ENCODE measurements around the gene STAM. TPM values are rescaled to one million over a fixed set of nuclear protein-coding genes. Genes with fewer than 3 reads are reported as not detected.
"Not testable (repeated sequence)": the region's sequence is repeated elsewhere in the genome, so short reads cannot be mapped to it uniquely, and the experiment has no call there.

Gene STAM
- total RNA-seq, 1 donor from 2014 or later, result 23.3 TPM

- H3K4me3 Mint-ChIP-seq, result no peak overlapping the region
- no peaks in the 10 kb centered on the region for H3K9me3 Mint-ChIP-seq
- no peaks in the 10 kb centered on the region for H3K27me3 Mint-ChIP-seq (ENCODE audit: insufficient read depth)
- H3K27ac Mint-ChIP-seq, result no peak overlapping the region
- no peak for DNase-seq (ENCODE audit: low spot score)
- intact Hi-C loops (cut with micrococcal nuclease), result loop anchor here (5.0 kb wide), 1 partner anchor 72 kb away; the partner anchor contains the start of gene HACD1
- H3K36me3 Mint-ChIP-seq (ENCODE audit: low read depth), result peaks cover 27% of the 10 kb centered on the region
- H3K4me1 Mint-ChIP-seq (ENCODE audit: low read depth), result peaks cover 13% of the 10 kb centered on the region
Observed at GRCh38 chr10:17689137-17689536, 45.2 kb downstream of the STAM start.

DNA sequence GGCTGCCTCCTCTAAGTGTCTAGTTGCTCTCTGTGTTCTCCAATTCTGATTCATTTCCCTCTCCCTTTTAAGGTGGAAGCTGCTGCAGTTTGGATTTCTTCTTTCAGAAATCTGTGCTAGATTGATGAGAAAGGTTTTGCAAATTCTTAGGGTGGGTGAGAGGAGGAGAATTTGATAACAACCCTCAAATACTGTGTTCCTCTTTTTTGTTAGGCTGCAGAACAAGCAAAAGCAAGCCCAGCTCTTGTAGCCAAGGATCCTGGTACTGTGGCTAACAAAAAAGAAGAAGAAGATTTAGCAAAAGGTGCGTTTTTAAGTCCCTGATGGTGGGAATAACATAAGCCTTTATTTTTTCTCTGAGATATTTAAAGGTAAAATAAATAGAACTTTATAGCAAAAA, 49.1 kb downstream of the STAM start:
- H3K4me1 Mint-ChIP-seq (ENCODE audit: low read depth), result peaks cover 5% of the 10 kb centered on the region
- intact Hi-C loops (cut with micrococcal nuclease), result no loop called here

GRCh38 chr10:17698696-17699095, 54.7 kb downstream of the STAM start:
- DNase-seq (ENCODE audit: low spot score), result no peak
- no peaks in the 10 kb centered on the region for H3K27me3 Mint-ChIP-seq (ENCODE audit: insufficient read depth)
- no peak overlapping the region for H3K27ac Mint-ChIP-seq
- intact Hi-C loops (cut with micrococcal nuclease), result no loop called here
- H3K9me3 Mint-ChIP-seq, result no peaks in the 10 kb centered on the region
- H3K36me3 Mint-ChIP-seq (ENCODE audit: low read depth), result peaks cover 23% of the 10 kb centered on the region
- no peaks in the 10 kb centered on the region for H3K4me1 Mint-ChIP-seq (ENCODE audit: low read depth)
- H3K4me3 Mint-ChIP-seq, result no peak overlapping the region

More for the DNA sequence above, 49.1 kb downstream of the STAM start:
- no peak for DNase-seq (ENCODE audit: low spot score)
- peaks cover 34% of the 10 kb centered on the region for H3K36me3 Mint-ChIP-seq (ENCODE audit: low read depth)
- H3K27me3 Mint-ChIP-seq (ENCODE audit: insufficient read depth), result no peaks in the 10 kb centered on the region
- no peaks in the 10 kb centered on the region for H3K9me3 Mint-ChIP-seq
- no peak overlapping the region for H3K4me3 Mint-ChIP-seq
- peak overlapping the region; percentile 2 for H3K27ac Mint-ChIP-seq

DNA sequence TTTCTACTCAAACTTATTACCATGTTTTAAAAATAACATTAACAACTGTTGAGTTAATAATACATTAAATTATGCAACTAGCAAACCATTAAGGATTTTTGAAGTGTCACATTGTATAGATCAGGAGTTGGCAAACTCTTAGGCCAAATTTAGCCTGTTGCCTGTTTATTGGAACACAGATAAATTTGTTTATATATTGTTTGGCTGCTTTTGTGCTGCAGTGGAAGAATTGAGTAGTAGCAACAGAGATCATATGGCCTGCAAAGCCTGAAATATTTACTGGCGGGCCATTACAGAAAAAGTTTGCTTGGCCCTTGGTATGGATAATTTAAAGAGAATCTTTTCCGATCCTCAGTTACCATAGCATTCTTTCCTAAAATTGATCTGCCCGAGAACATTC, 57.4 kb downstream of the STAM start:
- H3K4me1 Mint-ChIP-seq (ENCODE audit: low read depth), result no peaks in the 10 kb centered on the region
- intact Hi-C loops (cut with micrococcal nuclease), result no loop called here
- H3K27ac Mint-ChIP-seq, result no peak overlapping the region
- H3K36me3 Mint-ChIP-seq (ENCODE audit: low read depth), result peaks cover 15% of the 10 kb centered on the region
- no peaks in the 10 kb centered on the region for H3K27me3 Mint-ChIP-seq (ENCODE audit: insufficient read depth)
- DNase-seq (ENCODE audit: low spot score), result no peak
- no peak overlapping the region for H3K4me3 Mint-ChIP-seq
- H3K9me3 Mint-ChIP-seq, result no peaks in the 10 kb centered on the region

GRCh38 chr10:17703706-17704105, 59.8 kb downstream of the STAM start:
- DNase-seq (ENCODE audit: low spot score), result no peak
- peaks cover 9% of the 10 kb centered on the region for H3K36me3 Mint-ChIP-seq (ENCODE audit: low read depth)
- intact Hi-C loops (cut with micrococcal nuclease), result no loop called here
- no peak overlapping the region for H3K27ac Mint-ChIP-seq
- H3K9me3 Mint-ChIP-seq, result no peaks in the 10 kb centered on the region
- H3K4me3 Mint-ChIP-seq, result no peak overlapping the region
- H3K27me3 Mint-ChIP-seq (ENCODE audit: insufficient read depth), result no peaks in the 10 kb centered on the region
- no peaks in the 10 kb centered on the region for H3K4me1 Mint-ChIP-seq (ENCODE audit: low read depth)

DNA sequence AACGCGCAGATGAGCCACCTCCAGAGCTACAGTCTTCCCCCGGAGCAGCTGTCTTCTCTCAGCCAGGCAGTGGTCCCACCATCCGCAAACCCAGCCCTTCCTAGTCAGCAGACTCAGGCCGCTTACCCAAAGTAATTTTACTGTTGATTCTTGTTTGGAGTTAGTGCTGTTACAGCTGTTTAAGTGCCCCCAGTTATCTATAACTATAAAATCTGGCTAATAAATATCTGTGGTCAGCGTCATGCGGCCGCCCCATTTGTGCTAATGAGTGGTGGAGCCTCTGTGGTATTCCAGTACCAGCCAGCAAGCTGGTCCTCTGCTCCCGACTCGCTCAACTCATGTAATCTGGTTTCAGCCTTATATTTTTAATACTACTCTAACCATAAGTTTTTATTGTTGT, 64.9 kb downstream of the STAM start:
- Mint-ChIP-seq H3K4me3 (no peak overlapping the region), H3K27me3 (ENCODE audit: insufficient read depth) (no peaks in the 10 kb centered on the region), H3K4me1 (ENCODE audit: low read depth) (no peaks in the 10 kb centered on the region), H3K9me3 (no peaks in the 10 kb centered on the region), H3K27ac (no peak overlapping the region), H3K36me3 (ENCODE audit: low read depth) (peaks cover 15% of the 10 kb centered on the region)
- intact Hi-C loops (cut with micrococcal nuclease), result no loop called here
- DNase-seq (ENCODE audit: low spot score), result no peak

DNA sequence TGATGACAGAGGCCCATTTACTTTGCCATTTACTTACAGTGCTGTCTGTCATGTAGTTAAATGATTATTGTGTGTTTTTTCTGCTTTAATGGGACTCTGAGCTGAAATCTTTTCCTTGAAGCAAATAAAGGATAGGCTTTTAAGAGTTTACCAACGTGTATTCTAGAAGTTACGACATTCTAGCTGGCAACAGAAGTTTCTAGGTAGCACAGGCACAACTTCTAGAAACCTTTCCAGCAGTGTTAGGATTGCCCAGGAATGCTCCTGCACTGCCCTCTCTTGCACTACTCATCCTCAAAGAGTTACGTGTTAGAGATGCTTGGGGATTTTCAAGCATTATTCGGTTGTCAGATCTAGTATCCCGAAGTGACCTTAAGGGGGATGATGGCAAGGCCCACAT, 65.5 kb downstream of the STAM start:
- Mint-ChIP-seq H3K36me3 (ENCODE audit: low read depth) (peaks cover 21% of the 10 kb centered on the region), H3K9me3 (no peaks in the 10 kb centered on the region), H3K27me3 (ENCODE audit: insufficient read depth) (no peaks in the 10 kb centered on the region), H3K4me1 (ENCODE audit: low read depth) (no peaks in the 10 kb centered on the region), H3K4me3 (no peak overlapping the region), H3K27ac (no peak overlapping the region)
- no peak for DNase-seq (ENCODE audit: low spot score)
- intact Hi-C loops (cut with micrococcal nuclease), result no loop called here

DNA sequence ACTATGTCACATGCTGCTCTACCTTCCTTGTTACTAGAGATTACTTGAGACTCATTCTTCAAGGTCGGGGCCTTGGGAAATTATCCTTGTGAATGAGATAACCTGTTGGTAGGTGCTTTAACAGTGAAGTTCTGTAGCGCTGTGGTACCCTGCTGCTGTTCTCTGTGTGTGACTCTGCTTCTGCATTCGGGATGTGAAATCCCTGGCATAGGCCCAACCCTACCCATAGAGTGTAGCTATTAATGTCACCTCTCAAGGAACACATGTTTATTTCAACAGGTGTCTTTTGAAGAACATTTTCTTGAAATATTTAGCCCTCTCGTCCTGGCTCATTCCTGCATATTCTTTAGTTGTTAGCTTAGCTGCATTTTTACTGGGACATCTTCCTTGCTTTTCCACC, 66.2 kb downstream of the STAM start:
- Mint-ChIP-seq H3K27ac (no peak overlapping the region), H3K27me3 (ENCODE audit: insufficient read depth) (no peaks in the 10 kb centered on the region), H3K4me1 (ENCODE audit: low read depth) (no peaks in the 10 kb centered on the region), H3K36me3 (ENCODE audit: low read depth) (peaks cover 24% of the 10 kb centered on the region), H3K9me3 (no peaks in the 10 kb centered on the region), H3K4me3 (no peak overlapping the region)
- intact Hi-C loops (cut with micrococcal nuclease), result no loop called here
- no peak for DNase-seq (ENCODE audit: low spot score)

DNA sequence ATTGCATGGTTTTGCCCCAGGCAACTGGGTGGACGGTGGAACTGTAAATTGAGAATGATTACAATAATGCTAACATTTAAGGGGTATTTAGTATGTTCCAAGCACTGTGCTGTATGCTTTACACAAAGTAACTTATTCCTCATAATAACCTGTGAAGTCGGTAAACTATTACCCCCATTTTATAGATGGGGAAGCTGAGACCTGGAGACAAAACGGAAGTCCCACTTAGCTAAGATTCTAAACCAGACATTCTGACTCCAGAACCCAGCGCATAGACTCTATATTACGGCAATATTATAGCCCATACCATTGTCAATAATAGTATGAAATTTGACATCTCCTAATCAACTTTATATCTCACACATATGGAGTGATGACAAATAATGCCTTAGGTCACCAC, 68.1 kb downstream of the STAM start:
- Mint-ChIP-seq H3K36me3 (ENCODE audit: low read depth) (peaks cover 31% of the 10 kb centered on the region), H3K4me1 (ENCODE audit: low read depth) (no peaks in the 10 kb centered on the region), H3K9me3 (no peaks in the 10 kb centered on the region), H3K27me3 (ENCODE audit: insufficient read depth) (no peaks in the 10 kb centered on the region), H3K4me3 (no peak overlapping the region), H3K27ac (no peak overlapping the region)
- intact Hi-C loops (cut with micrococcal nuclease), result no loop called here
- no peak for DNase-seq (ENCODE audit: low spot score)

GRCh38 chr10:17712717-17713471, 68.9 kb downstream of the STAM start:
- intact Hi-C loops (cut with micrococcal nuclease), result no loop called here
- Mint-ChIP-seq H3K36me3 (ENCODE audit: low read depth) (peaks cover 35% of the 10 kb centered on the region), H3K4me1 (ENCODE audit: low read depth) (no peaks in the 10 kb centered on the region), H3K4me3 (no peak overlapping the region), H3K27me3 (ENCODE audit: insufficient read depth) (no peaks in the 10 kb centered on the region), H3K9me3 (no peaks in the 10 kb centered on the region), H3K27ac (no peak overlapping the region)
- DNase-seq (ENCODE audit: low spot score), result no peak

DNA sequence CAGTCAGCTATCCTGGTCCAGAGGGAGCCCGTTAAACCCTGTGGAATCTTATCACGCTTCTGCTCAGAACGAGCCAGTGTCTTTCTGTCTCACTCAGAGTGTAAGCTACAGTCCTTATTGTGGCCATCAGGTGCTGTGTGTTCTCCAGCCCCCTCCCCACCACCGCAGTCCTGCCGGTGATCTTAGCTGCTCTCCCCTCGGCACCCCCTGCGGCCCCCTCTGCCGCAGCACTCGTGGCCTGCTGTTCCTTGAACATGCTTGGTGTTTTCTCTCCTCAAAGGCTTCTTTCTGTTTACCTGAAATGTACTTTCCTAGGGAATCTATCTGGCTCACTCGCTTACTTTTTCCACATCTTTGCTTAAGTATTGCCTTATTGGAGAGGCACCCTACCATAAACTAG, 69.8 kb downstream of the STAM start:
- Mint-ChIP-seq H3K36me3 (ENCODE audit: low read depth) (peaks cover 38% of the 10 kb centered on the region), H3K4me3 (no peak overlapping the region), H3K27ac (no peak overlapping the region), H3K4me1 (ENCODE audit: low read depth) (no peaks in the 10 kb centered on the region), H3K27me3 (ENCODE audit: insufficient read depth) (no peaks in the 10 kb centered on the region), H3K9me3 (no peaks in the 10 kb centered on the region)
- DNase-seq (ENCODE audit: low spot score), result no peak
- intact Hi-C loops (cut with micrococcal nuclease), result no loop called here

- Mint-ChIP-seq H3K4me3 (no peak overlapping the region), H3K27me3 (ENCODE audit: insufficient read depth) (no peaks in the 10 kb centered on the region), H3K27ac (no peak overlapping the region), H3K36me3 (ENCODE audit: low read depth) (peaks cover 39% of the 10 kb centered on the region), H3K4me1 (ENCODE audit: low read depth) (no peaks in the 10 kb centered on the region), H3K9me3 (no peaks in the 10 kb centered on the region)
- DNase-seq (ENCODE audit: low spot score), result no peak
- intact Hi-C loops (cut with micrococcal nuclease), result no loop called here
Observed at GRCh38 chr10:17716161-17716560, 72.2 kb downstream of the STAM start.

- H3K27me3 Mint-ChIP-seq (ENCODE audit: insufficient read depth); DNase-seq (ENCODE audit: low spot score); intact Hi-C loops (cut with micrococcal nuclease); H3K4me1 Mint-ChIP-seq (ENCODE audit: low read depth); H3K4me3 Mint-ChIP-seq; H3K27ac Mint-ChIP-seq; H3K9me3 Mint-ChIP-seq: not testable (repeated sequence)
- H3K36me3 Mint-ChIP-seq (ENCODE audit: low read depth), result peaks cover 20% of the 10 kb centered on the region
Observed at GRCh38 chr10:17722317-17723014, 78.5 kb downstream of the STAM start.

Data from activated T-helper 1 cell treated with anti-CD3 and anti-CD28 coated beads, Interleukin-12 subunit alpha, Interleukin-12 subunit beta, Interleukin-2, Interleukin-4 antibody, amounts not matched to agents 30 ng/mL and 10 ng/mL and 1 ng/mL, durations not matched to agents 14 hours and 24 hours and 36 hours (primary cell).